Panc1 (cell line): ENCODE measurements around the gene COL26A1.
"Not testable (repeated sequence)": the region's sequence is repeated elsewhere in the genome, so short reads cannot be mapped to it uniquely, and the experiment has no call there.

Experiments used
- SIN3A ChIP-seq: IDR thresholded peaks from 2 replicates; pipeline ENCODE4 v1.6.1; 2012; ENCODE audit warnings: low read depth, mild to moderate bottlenecking, low read length, moderate library complexity, borderline replicate concordance; ENCODE audit not compliant: insufficient read depth
- TF ChIP-seq, protein P1 (sequence below): fragments of 450-650 bp; IDR thresholded peaks from 2 replicates; pipeline ENCODE4 v1.5.1; 2017; ENCODE audit warnings: mild to moderate bottlenecking

DNA sequence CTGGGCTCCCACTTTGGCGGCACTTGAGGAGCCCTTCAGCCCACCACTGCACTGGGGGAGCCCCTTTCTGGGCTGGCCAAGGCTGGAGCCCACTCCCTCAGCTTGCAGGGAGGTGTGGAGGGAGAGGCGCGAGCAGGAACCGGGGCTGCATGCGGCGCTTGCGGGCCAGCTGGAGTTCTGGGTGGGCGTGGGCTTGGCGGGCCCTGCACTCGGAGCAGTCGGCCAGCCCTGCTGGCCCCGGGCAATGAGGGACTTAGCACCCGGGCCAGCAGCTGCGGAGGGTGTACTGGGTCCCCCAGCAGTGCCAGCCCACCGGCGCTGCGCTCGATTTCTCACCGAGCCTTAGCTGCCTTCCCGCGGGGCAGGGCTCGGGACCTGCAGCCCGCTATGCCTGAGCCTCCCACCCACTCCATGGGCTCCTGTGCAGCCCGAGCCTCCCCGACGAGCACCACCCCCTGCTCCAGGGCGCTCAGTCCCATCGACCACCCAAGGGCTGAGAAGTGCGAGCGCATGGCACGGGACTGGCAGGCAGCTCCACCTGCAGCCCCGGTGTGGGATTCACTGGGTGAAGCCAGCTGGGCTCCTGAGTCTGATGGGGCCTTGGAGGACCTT is 14.1 kb upstream of the COL26A1 start:
- TF ChIP-seq, protein P1, sequence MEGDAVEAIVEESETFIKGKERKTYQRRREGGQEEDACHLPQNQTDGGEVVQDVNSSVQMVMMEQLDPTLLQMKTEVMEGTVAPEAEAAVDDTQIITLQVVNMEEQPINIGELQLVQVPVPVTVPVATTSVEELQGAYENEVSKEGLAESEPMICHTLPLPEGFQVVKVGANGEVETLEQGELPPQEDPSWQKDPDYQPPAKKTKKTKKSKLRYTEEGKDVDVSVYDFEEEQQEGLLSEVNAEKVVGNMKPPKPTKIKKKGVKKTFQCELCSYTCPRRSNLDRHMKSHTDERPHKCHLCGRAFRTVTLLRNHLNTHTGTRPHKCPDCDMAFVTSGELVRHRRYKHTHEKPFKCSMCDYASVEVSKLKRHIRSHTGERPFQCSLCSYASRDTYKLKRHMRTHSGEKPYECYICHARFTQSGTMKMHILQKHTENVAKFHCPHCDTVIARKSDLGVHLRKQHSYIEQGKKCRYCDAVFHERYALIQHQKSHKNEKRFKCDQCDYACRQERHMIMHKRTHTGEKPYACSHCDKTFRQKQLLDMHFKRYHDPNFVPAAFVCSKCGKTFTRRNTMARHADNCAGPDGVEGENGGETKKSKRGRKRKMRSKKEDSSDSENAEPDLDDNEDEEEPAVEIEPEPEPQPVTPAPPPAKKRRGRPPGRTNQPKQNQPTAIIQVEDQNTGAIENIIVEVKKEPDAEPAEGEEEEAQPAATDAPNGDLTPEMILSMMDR = not testable (repeated sequence)
- not testable (repeated sequence) for TF ChIP-seq SIN3A
